H9 (cell line): ENCODE measurements around the gene PSMD8. TPM values are rescaled to one million over a fixed set of nuclear protein-coding genes. Genes with fewer than 3 reads are reported as not detected.

ENCODE experiments used
- DNase-seq: peaks from one replicate; pipeline ENCODE4 v3.0.0-alpha.2; 2017
- H2AFZ ChIP-seq: one replicate; pipeline ENCODE4 v1.6.1; 2013; ENCODE audit warnings: mild to moderate bottlenecking, low read length, control low read depth, moderate library complexity
- H2AK5ac ChIP-seq: 2 replicates; pipeline ENCODE4 v1.6.1; 2013; ENCODE audit warnings: low read length, control low read depth, mixed read lengths; ENCODE audit not compliant: insufficient read length
- H2BK120ac ChIP-seq: one replicate; pipeline ENCODE4 v1.6.1; 2013; ENCODE audit warnings: low read depth, mild to moderate bottlenecking, low read length, control low read depth, inconsistent platforms; ENCODE audit not compliant: poor library complexity, severe bottlenecking
- H2BK12ac ChIP-seq: 2 replicates; pipeline ENCODE4 v1.6.1; 2013; ENCODE audit warnings: low read length, control low read depth, mixed read lengths, low read depth; ENCODE audit not compliant: insufficient read length
- H2BK15ac ChIP-seq: 2 replicates; pipeline ENCODE4 v1.6.1; 2013; ENCODE audit warnings: low read depth, low read length, control low read depth
- H2BK20ac ChIP-seq: one replicate; pipeline ENCODE4 v1.6.1; 2013; ENCODE audit warnings: low read depth, mild to moderate bottlenecking, low read length, control low read depth, inconsistent platforms; ENCODE audit not compliant: poor library complexity, severe bottlenecking
- H2BK5ac ChIP-seq: 2 replicates; pipeline ENCODE4 v1.6.1; 2013; ENCODE audit warnings: low read length, control low read depth, mixed read lengths; ENCODE audit not compliant: insufficient read length
- H3K14ac ChIP-seq: 2 replicates; pipeline ENCODE4 v1.6.1; 2013; ENCODE audit warnings: low read length, control low read depth; ENCODE audit not compliant: insufficient read depth
- H3K18ac ChIP-seq: 2 replicates; pipeline ENCODE4 v1.6.1; 2013; ENCODE audit warnings: low read depth, mild to moderate bottlenecking, mixed read lengths, low read length, control low read depth; ENCODE audit not compliant: insufficient read length
- H3K23ac ChIP-seq: 2 replicates; pipeline ENCODE4 v1.6.1; 2013; ENCODE audit warnings: low read length, control low read depth, mixed read lengths, low read depth; ENCODE audit not compliant: insufficient read length
- H3K23me2 ChIP-seq: 2 replicates; pipeline ENCODE4 v1.6.1; 2013; ENCODE audit warnings: low read depth, mild to moderate bottlenecking, mixed read lengths, low read length, control low read depth; ENCODE audit not compliant: insufficient read length, poor library complexity, severe bottlenecking
- H3K27ac ChIP-seq: 2 replicates; pipeline ENCODE4 v1.5.1; 2013; ENCODE audit warnings: low read length, control low read depth, mixed read lengths, low read depth; ENCODE audit not compliant: insufficient read length
- H3K27me3 ChIP-seq: 2 replicates; pipeline ENCODE4 v1.6.1; 2013; ENCODE audit warnings: low read length, control low read depth, inconsistent platforms; ENCODE audit not compliant: insufficient read depth
- H3K4ac ChIP-seq: 2 replicates; pipeline ENCODE4 v1.6.1; 2013; ENCODE audit warnings: low read depth, mild to moderate bottlenecking, control low read depth, inconsistent platforms, low read length, moderate library complexity
- H3K4me1 ChIP-seq: 2 replicates; pipeline ENCODE4 v1.6.1; 2013; ENCODE audit warnings: low read length, control low read depth, inconsistent platforms; ENCODE audit not compliant: insufficient read depth
- H3K4me2 ChIP-seq: 2 replicates; pipeline ENCODE4 v1.6.1; 2013; ENCODE audit warnings: low read length, control low read depth, mixed read lengths; ENCODE audit not compliant: insufficient read length, insufficient read depth
- H3K56ac ChIP-seq: 2 replicates; pipeline ENCODE4 v1.6.1; 2013; ENCODE audit warnings: low read depth, mild to moderate bottlenecking, mixed read lengths, low read length, control low read depth; ENCODE audit not compliant: insufficient read length
- H3K79me1 ChIP-seq: 2 replicates; pipeline ENCODE4 v1.6.1; 2013; ENCODE audit warnings: low read depth, mild to moderate bottlenecking, moderate library complexity, low read length, control low read depth, inconsistent platforms; ENCODE audit not compliant: insufficient read depth, poor library complexity, severe bottlenecking
- H3K79me2 ChIP-seq: 2 replicates; pipeline ENCODE4 v1.6.1; 2013; ENCODE audit warnings: low read length, control low read depth, inconsistent platforms; ENCODE audit not compliant: insufficient read depth
- H3K9ac ChIP-seq: 2 replicates; pipeline ENCODE4 v1.6.1; 2013; ENCODE audit warnings: low read length, control low read depth, mixed read lengths; ENCODE audit not compliant: insufficient read length; ENCODE audit errors: extremely low read depth
- H3K9me3 ChIP-seq: one replicate; pipeline ENCODE4 v1.6.1; 2013; ENCODE audit warnings: low read depth, low read length, inconsistent platforms; ENCODE audit not compliant: control insufficient read depth
- H3T11ph ChIP-seq: one replicate; pipeline ENCODE4 v1.6.1; 2013; ENCODE audit warnings: mild to moderate bottlenecking, low read length, control low read depth, inconsistent platforms
- H4K20me1 ChIP-seq: one replicate; pipeline ENCODE4 v1.6.1; 2013; ENCODE audit not compliant: control insufficient read depth, insufficient read length, insufficient read depth
- H4K5ac ChIP-seq: 2 replicates; pipeline ENCODE4 v1.6.1; 2013; ENCODE audit warnings: low read depth, mild to moderate bottlenecking, mixed read lengths, low read length, control low read depth; ENCODE audit not compliant: insufficient read length
- H4K8ac ChIP-seq: replicated peaks from 2 replicates; pipeline ENCODE4 v1.6.1; 2013; ENCODE audit warnings: low read length, control low read depth, mixed read lengths, low read depth; ENCODE audit not compliant: insufficient read length
- H4K91ac ChIP-seq: 2 replicates; pipeline ENCODE4 v1.6.1; 2013; ENCODE audit warnings: low read depth, mild to moderate bottlenecking, moderate library complexity, mixed read lengths, low read length, control low read depth; ENCODE audit not compliant: insufficient read length
- H3K27ac Mint-ChIP-seq, 3 experiments: 2 replicates in 2 of 3; 3 replicates in 1 of 3; pipeline ENCODE4 v1.8.0; 2020 to 2021; ENCODE audit warnings: mixed read lengths in 3 of 3, mild to moderate bottlenecking in 1 of 3, moderate library complexity in 1 of 3
- H3K27me3 Mint-ChIP-seq: 2 replicates; pipeline ENCODE4 v1.8.0; 2021; ENCODE audit warnings: low read depth, mild to moderate bottlenecking, moderate library complexity, mixed read lengths
- H3K36me3 Mint-ChIP-seq, 3 experiments: 2 replicates in 2 of 3; 3 replicates in 1 of 3; pipeline ENCODE4 v1.8.0; 2020 to 2021; ENCODE audit warnings: low read depth in 3 of 3, mixed read lengths in 3 of 3; ENCODE audit not compliant: insufficient read depth in 1 of 3
- H3K4me1 Mint-ChIP-seq, 2 experiments: 2 replicates each; pipeline ENCODE4 v1.8.0; 2020; ENCODE audit warnings: mixed read lengths in 2 of 2
- H3K4me3 Mint-ChIP-seq, 2 experiments: 2 replicates in 1 of 2; 3 replicates in 1 of 2; pipeline ENCODE4 v1.8.0; 2020 to 2021; ENCODE audit warnings: mild to moderate bottlenecking in 2 of 2, mixed read lengths in 2 of 2, moderate library complexity in 1 of 2
- H3K9me3 Mint-ChIP-seq, 2 experiments: 2 replicates in 1 of 2; 3 replicates in 1 of 2; pipeline ENCODE4 v1.8.0; 2020; ENCODE audit warnings: mild to moderate bottlenecking in 2 of 2, mixed read lengths in 2 of 2, moderate library complexity in 1 of 2
- WGBS: extraction: QIAGEN DNeasy Blood & Tissue Kit; methylation state at CpG from one replicate; pipeline ENCODE4 v1.1.7; 2013; ENCODE audit warnings: missing lambda C conversion rate, low lambda C conversion rate, mixed read lengths; ENCODE audit not compliant: insufficient read length; ENCODE audit errors: extremely low coverage; 5-methylcytosine and 5-hydroxymethylcytosine counted together
- total RNA-seq: library from RNA; stranded (reverse); gene quantifications from 2 replicates; pipeline ENCODE4 v1.2.1, GENCODE V29; 2021
- TF ChIP-seq, protein P1 (sequence below): fragments of 200-600 bp; sonication (generic); conservative IDR thresholded peaks from 3 replicates; pipeline ENCODE4 v1.8.0; 2021; ENCODE audit warnings: antibody characterized with exemption, mild to moderate bottlenecking

The PSMD8 gene
- total RNA-seq, 1 experiment from 2014 or later: 189 TPM

DNA sequence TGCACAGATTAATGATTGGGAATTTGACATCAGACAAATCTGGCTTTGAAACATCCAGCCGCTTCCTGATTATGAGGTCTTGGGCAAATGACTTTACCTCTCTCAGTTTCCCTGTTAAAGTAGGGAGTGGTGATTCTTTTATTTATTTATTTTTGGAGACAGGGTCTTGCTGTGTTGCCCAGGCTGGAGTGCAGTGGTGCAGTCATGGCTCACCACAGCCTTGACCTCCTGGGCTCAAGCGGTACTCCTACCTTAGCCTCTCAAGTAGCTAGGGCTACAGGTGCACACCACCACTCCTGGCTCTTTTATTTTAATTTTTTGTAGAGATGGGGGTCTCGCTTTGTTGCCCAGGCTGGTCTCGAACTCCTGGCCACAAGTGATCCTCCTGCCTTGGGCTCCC, 2.7 kb downstream of the PSMD8 start:
- no peak overlapping the region for H2BK120ac ChIP-seq
- no peaks in the 10 kb centered on the region for H3K9me3 ChIP-seq
- no peak overlapping the region for H3K4me2 ChIP-seq
- peaks cover 16% of the 10 kb centered on the region; the same call in 1 of the 2 replicates for H3K79me2 ChIP-seq
- no peak overlapping the region for H3K23ac ChIP-seq
- H3K4me1 ChIP-seq: no peaks in the 10 kb centered on the region
- H3K18ac ChIP-seq: no peak overlapping the region
- H3K4me1 Mint-ChIP-seq: peaks cover 14 to 18% of the 10 kb centered on the region in 2 experiments
- no peak overlapping the region for H2BK12ac ChIP-seq
- TF ChIP-seq, protein P1, sequence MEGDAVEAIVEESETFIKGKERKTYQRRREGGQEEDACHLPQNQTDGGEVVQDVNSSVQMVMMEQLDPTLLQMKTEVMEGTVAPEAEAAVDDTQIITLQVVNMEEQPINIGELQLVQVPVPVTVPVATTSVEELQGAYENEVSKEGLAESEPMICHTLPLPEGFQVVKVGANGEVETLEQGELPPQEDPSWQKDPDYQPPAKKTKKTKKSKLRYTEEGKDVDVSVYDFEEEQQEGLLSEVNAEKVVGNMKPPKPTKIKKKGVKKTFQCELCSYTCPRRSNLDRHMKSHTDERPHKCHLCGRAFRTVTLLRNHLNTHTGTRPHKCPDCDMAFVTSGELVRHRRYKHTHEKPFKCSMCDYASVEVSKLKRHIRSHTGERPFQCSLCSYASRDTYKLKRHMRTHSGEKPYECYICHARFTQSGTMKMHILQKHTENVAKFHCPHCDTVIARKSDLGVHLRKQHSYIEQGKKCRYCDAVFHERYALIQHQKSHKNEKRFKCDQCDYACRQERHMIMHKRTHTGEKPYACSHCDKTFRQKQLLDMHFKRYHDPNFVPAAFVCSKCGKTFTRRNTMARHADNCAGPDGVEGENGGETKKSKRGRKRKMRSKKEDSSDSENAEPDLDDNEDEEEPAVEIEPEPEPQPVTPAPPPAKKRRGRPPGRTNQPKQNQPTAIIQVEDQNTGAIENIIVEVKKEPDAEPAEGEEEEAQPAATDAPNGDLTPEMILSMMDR: no peak
- H3K9me3 Mint-ChIP-seq: no peaks in the 10 kb centered on the region
- H4K20me1 ChIP-seq: peaks cover 3% of the 10 kb centered on the region
- H2BK15ac ChIP-seq: no peak overlapping the region
- no peak overlapping the region for H3T11ph ChIP-seq
- no peak for DNase-seq
- H3K79me1 ChIP-seq: peaks cover 12% of the 10 kb centered on the region
- 0 out of 5 replicates have a peak overlapping the region, but pooled peaks of 1 of the 2 experiments have one; percentile 99 for H3K4me3 Mint-ChIP-seq
- no peak overlapping the region for H2BK5ac ChIP-seq
- no peak overlapping the region for H2BK20ac ChIP-seq
- H3K14ac ChIP-seq: no peak overlapping the region
- no peak overlapping the region for H3K27ac Mint-ChIP-seq
- H3K27me3 Mint-ChIP-seq: peaks cover 7% of the 10 kb centered on the region
- H3K27ac ChIP-seq: no peak overlapping the region
- H3K23me2 ChIP-seq: peaks cover 12% of the 10 kb centered on the region
- H4K91ac ChIP-seq: no peak overlapping the region
- no peak overlapping the region for H4K8ac ChIP-seq
- no peak overlapping the region for H3K56ac ChIP-seq
- WGBS: no CpG with 5 or more reads among the region's 4 CpGs
- H3K27me3 ChIP-seq: no peaks in the 10 kb centered on the region
- H4K5ac ChIP-seq: no peak overlapping the region
- no peak overlapping the region for H3K4ac ChIP-seq
- no peak overlapping the region for H2AFZ ChIP-seq
- no peak overlapping the region for H2AK5ac ChIP-seq
- H3K9ac ChIP-seq: no peak overlapping the region
- H3K36me3 Mint-ChIP-seq: peaks cover 27 to 46% (median 37%) of the 10 kb centered on the region in 3 experiments; a peak in 6 of 7 replicates
